ENCODE data around the gene ROBO1. TPM values are rescaled to one million over a fixed set of nuclear protein-coding genes. Genes with fewer than 3 reads are reported as not detected.

The ROBO1 gene
- total and polyA plus RNA-seq, 2 of the 8 experiments (the other 6 are each of a cell fraction or from before 2014, with no cell fraction given), result 51.4 to 91.0 TPM

DNA sequence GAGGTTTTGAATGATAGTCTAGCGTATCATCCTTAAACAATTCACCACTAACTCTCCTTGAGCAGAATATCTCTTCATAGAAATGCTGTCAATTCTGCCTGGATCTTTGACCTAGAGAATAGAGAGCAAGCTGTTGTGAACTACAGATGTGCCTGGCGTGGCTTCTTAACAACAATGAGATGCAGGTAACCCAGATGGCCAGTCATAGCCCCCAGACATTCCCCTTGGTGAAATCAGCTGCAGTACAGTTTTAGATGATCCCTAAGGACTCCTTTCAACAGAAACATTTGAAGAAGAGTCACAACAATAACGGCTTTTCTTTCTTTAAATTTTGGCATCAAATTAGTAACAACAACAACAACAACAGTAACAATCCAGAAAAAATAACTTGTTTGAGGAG lies 1041.3 kb downstream of the ROBO1 start (continued):
- TF ChIP-seq JUND (IDR thresholded peaks at IDR 0.05; ENCODE audit: low read length), result no peak
